Lower lobe of right lung (tissue), 2 donors: ENCODE measurements around the gene MACROH2A1. TPM values are rescaled to one million over a fixed set of nuclear protein-coding genes. Genes with fewer than 3 reads are reported as not detected.

Source experiments
- ATAC-seq, 2 donors: fragments of 200-7000 bp; cut with Tn5 transposase; one replicate each; pipeline ENCODE4 v1.9.1; 2020 to 2022; ENCODE audit warnings: mild to moderate bottlenecking in 2 of 2, moderate library complexity in 2 of 2
- DNase-seq: peaks from one replicate; pipeline ENCODE4 v3.0.0-alpha.2; 2020
- H3K27ac ChIP-seq: fragments of 200-600 bp; one replicate; pipeline ENCODE4 v1.8.0; 2022
- H3K27me3 ChIP-seq: fragments of 200-600 bp; one replicate; pipeline ENCODE4 v1.8.0; 2022; ENCODE audit warnings: low read depth
- H3K36me3 ChIP-seq: fragments of 200-600 bp; one replicate; pipeline ENCODE4 v1.8.0; 2022; ENCODE audit warnings: mild to moderate bottlenecking
- H3K4me1 ChIP-seq: fragments of 200-600 bp; one replicate; pipeline ENCODE4 v1.8.0; 2022
- H3K4me3 ChIP-seq: fragments of 200-600 bp; one replicate; pipeline ENCODE4 v1.8.0; 2022; ENCODE audit warnings: mild to moderate bottlenecking
- H3K9me3 ChIP-seq: fragments of 200-600 bp; one replicate; pipeline ENCODE4 v1.8.0; 2022
- CTCF ChIP-seq: fragments of 200-600 bp; IDR thresholded peaks from one replicate; pipeline ENCODE4 v1.8.0; 2022; ENCODE audit warnings: antibody characterized with exemption, mild to moderate bottlenecking
- intact Hi-C: fragments of 100-400 bp; cut with DNase I; formaldehyde crosslinking; loops from one replicate; pipeline ENCODE4 v1.11.0; 2022
- total RNA-seq: library from RNA; stranded (reverse); fragmentation: NEBNext Ultra II Directional; extraction: Animal tissue kit (Norgen Biotek cat#: 25700); gene quantifications from one replicate; pipeline ENCODE4 v1.2.1, GENCODE V29; 2021
- donor health status: DM: no; HTN: yes; CAD: no; lungs with severe emphysema.

Gene MACROH2A1
- total RNA-seq, 1 donor from 2014 or later: 258 TPM

- peaks cover 54% of the 10 kb centered on the region for H3K36me3 ChIP-seq
- H3K27ac ChIP-seq: no peak overlapping the region
- H3K27me3 ChIP-seq: no peaks in the 10 kb centered on the region
- DNase-seq (no peak), ATAC-seq (no peak)
- intact Hi-C loops: no loop called here
- no peaks in the 10 kb centered on the region for H3K4me1 ChIP-seq
- no peak overlapping the region for H3K4me3 ChIP-seq
- no peaks in the 10 kb centered on the region for H3K9me3 ChIP-seq
- no peak for TF ChIP-seq CTCF
Observed at GRCh38 chr5:135330798-135331096, 68.3 kb downstream of the MACROH2A1 start.

- TF ChIP-seq CTCF: no peak
- H3K27ac ChIP-seq: no peak overlapping the region
- ATAC-seq: peak in 1 of 2 donors; percentile 11
- H3K4me3 ChIP-seq: no peak overlapping the region
- intact Hi-C loops: no loop called here
- H3K9me3 ChIP-seq: no peaks in the 10 kb centered on the region
- DNase-seq: no peak
- peaks cover 48% of the 10 kb centered on the region for H3K36me3 ChIP-seq
- no peaks in the 10 kb centered on the region for H3K27me3 ChIP-seq
- H3K4me1 ChIP-seq: no peaks in the 10 kb centered on the region
Observed at GRCh38 chr5:135329913-135330797, 68.9 kb downstream of the MACROH2A1 start.

GRCh38 chr5:135329066-135329912 is 69.7 kb downstream of the MACROH2A1 start:
- H3K27me3 ChIP-seq: no peaks in the 10 kb centered on the region
- no peak overlapping the region for H3K4me3 ChIP-seq
- DNase-seq: no peak
- TF ChIP-seq CTCF: no peak
- intact Hi-C loops: no loop called here
- peaks cover 39% of the 10 kb centered on the region for H3K36me3 ChIP-seq
- no peaks in the 10 kb centered on the region for H3K4me1 ChIP-seq
- no peaks in the 10 kb centered on the region for H3K9me3 ChIP-seq
- H3K27ac ChIP-seq: no peak overlapping the region
- ATAC-seq: no peak

GRCh38 chr5:135328128-135328687 is 70.8 kb downstream of the MACROH2A1 start:
- no peak for TF ChIP-seq CTCF
- Histone ChIP-seq H3K27me3 (no peaks in the 10 kb centered on the region), H3K36me3 (peaks cover 29% of the 10 kb centered on the region), H3K4me3 (no peak overlapping the region), H3K4me1 (no peaks in the 10 kb centered on the region), H3K9me3 (no peaks in the 10 kb centered on the region), H3K27ac (no peak overlapping the region)
- ATAC-seq: no peak
- no peak for DNase-seq
- intact Hi-C loops: no loop called here

GRCh38 chr5:135327429-135328127 is 71.5 kb downstream of the MACROH2A1 start:
- intact Hi-C loops: no loop called here
- DNase-seq (no peak), ATAC-seq (no peak)

More at GRCh38 chr5:135327429-135328127, 71.5 kb downstream of the MACROH2A1 start:
- H3K27ac ChIP-seq: no peak overlapping the region
- no peaks in the 10 kb centered on the region for H3K9me3 ChIP-seq
- H3K27me3 ChIP-seq: no peaks in the 10 kb centered on the region
- H3K4me1 ChIP-seq: no peaks in the 10 kb centered on the region
- H3K36me3 ChIP-seq: peaks cover 22% of the 10 kb centered on the region
- no peak for TF ChIP-seq CTCF
- no peak overlapping the region for H3K4me3 ChIP-seq
